Measurements from ENCODE around the gene IL34. TPM values are rescaled to one million over a fixed set of nuclear protein-coding genes. Genes with fewer than 3 reads are reported as not detected.
"Not testable (repeated sequence)": the region's sequence is repeated elsewhere in the genome, so short reads cannot be mapped to it uniquely, and the experiment has no call there.

The IL34 gene
- polyA plus RNA-seq (2013, experiment 1 of 2; ENCODE audit: insufficient read length), result 0.75 TPM
- 0.73 TPM for polyA plus RNA-seq (2013, experiment 2 of 2; ENCODE audit: insufficient read length)

DNA sequence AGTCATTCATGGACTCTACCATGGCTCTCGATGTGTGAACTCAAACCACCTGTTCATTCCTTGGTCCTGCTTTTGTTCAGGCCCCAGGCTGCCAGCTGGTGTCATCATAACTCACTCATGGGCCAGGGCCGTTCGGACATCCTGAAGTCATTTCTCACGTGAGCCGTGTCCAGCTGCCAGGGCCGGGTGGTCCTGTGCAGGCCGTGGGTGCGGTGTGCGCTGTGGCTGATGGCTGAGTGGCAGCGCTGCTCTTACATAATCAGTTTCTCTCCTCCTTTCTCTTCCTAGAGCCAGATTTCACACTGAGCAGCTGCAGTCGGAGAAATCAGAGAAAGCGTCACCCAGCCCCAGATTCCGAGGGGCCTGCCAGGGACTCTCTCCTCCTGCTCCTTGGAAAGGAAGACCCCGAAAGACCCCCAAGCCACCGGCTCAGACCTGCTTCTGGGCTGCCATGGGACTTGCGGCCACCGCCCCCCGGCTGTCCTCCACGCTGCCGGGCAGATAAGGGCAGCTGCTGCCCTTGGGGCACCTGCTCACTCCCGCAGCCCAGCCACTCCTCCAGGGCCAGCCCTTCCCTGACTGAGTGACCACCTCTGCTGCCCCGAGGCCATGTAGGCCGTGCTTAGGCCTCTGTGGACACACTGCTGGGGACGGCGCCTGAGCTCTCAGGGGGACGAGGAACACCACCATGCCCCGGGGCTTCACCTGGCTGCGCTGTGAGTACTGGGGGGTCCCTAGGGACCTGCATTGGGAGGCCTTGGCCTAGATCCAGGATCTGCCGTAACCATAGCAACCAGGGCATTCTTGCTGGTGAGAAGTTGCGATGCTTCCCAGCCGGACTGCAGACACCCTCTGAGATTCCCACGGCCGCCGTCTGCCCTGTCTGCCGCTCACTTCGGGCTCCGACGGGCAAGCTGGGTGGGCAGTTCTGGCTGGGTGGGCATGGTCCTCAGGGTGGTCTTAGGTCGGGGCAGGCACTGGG lies at the start of gene IL34:
TSS of gene IL34 (plus strand) at position 300 of the 982 bp plus-strand sequence. CDS start at position 689, 389 bp downstream.
- no peak for DNase-seq

DNA sequence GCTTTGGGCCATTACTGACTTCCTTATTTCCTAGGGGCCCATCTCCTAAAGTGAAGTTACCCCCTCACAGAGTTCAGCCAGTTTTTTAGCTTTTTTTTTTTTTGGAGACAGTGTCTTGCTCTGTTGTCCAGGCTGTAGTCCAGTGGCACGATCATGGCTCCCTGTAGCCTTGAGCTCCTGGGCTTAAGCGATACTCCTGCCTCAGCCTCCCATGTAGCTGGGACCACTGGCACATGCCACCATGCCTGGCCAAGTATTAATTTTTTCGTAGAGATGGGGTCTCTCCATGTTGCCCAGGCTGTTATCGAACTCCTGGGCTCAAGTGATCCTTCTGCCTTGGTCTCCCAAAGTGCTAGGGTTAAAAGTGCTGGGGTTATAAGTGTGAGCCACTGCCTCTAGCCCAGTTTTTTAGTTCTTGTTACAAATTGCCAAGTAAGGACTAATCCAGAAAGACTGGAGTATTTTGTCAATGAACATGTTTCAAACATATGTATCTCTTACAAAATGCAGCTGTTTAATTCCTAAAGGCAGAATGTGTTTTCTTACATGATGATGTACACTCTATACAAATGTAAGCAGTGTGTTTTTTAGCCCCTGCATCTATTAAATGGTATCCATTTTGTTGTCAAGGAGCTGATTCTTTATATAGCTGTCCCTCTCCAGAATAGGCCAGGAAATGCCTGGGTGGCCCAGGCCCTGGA lies 49.1 kb upstream of the IL34 start:
- no peak for DNase-seq

DNA sequence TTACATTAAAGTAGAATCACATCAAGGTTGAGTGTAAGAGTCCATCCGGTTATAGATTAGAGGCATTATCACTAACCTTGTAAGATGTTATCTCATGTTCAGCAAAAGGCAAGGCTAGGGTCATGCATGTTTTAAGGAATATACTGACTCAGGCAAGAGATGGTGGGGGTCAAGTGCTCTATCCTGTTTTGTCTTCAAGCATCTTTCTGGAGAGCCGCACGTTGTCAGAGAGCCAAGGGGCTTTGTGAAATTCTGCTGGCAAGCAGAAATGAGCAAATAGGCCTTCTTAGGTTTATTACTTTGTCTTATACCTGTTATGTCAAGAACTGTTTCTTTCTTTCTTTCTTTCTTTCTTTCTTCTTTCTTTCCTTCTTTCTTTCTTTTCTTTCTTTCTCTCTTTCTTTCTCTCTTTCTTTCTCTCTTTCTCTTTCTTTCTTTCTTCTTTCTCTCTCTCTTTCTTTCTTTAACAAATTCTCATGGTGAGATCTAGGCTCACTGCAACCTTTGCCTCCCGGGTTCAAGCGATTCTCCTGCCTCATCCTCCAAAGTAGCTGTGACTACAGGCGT lies 47.3 kb upstream of the IL34 start:
- no peak for DNase-seq

DNA sequence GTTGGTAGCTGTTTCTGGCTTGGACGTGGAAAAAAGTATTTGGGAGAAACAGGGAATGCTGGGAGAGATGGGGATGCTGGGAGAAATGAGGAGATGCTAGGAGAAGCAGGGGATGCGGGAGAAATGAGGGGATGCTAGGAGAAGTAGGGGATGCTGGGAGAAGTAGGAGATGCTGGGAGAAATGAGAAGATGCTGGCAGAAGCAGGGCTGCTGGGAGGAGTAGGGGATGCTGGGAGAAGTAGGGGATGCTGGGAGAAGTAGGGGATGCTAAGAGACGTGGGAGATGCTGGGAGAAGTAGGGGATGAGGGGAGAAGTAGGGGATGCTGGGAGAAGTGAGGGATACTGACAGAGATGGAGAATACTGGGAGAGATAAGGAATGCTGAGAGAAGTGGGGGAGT lies 45.6 kb upstream of the IL34 start:
- DNase-seq, result no peak

DNA sequence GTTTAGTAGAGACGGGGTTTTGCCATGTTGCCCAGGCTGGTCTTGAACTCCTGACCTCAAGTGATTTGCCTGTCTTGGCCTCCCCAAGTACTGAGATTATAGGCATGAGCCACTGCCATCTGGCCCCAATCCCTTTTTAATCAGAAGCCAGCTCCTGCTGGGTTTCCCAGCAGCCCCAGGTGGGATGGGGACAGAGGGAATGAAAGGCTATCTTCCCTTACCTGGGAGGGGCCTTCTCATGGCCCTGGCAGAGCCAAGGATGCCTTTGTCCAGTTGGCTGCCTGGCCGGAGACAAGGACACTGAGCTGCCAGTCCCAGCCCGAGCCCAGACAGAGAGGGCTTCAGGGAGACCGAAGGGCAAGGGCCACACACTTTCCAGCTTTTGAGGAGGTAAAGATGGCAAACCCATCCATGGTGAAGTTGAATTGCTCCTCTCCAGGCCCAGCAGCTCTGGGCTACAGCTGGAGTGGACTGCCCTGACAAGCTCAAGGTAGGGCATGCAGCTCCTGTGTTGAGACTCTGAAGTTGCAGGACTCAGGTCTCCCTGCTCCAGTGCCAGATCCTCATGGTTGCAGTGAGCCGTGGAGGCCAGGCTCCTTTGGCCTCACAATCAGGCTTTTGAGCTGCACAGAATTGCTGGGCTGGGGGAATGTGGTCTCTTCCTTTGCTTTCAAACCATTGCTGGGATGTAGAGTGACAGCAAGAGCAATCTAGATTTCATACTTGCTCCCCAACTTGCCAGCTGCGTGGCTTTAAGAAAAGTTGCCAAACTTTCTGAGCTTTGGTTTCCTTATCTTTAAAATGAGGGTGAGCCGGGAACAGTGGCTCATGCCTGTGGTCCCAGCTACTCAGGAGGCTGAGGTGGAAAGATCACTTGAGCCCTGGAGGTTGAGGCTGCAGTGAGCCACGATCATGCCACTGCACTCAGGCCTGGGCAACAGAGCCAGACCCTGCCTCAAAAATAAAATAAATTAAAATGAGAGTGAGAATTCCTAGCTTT lies 44.5 kb upstream of the IL34 start:
- no peak for DNase-seq

DNA sequence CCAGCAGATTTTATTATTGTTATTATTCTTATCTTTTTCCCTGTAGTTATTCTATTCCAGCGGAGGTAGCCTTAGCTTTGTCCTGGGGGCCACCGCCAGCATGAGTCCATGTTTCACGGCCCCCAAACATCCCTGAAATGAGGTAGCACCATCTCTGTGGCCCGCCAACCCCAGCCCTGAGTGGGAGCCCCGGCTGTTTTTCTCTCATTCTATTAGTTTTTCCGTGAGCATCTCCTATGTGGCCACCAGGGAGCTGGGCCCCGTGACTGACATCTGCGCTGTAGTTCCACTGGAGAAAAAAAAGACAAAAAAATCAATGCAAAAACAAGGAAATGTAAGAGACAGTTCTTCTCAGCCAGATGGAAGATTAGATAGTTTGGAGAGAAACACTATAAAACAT lies 43.5 kb upstream of the IL34 start:
- DNase-seq, result no peak

DNA sequence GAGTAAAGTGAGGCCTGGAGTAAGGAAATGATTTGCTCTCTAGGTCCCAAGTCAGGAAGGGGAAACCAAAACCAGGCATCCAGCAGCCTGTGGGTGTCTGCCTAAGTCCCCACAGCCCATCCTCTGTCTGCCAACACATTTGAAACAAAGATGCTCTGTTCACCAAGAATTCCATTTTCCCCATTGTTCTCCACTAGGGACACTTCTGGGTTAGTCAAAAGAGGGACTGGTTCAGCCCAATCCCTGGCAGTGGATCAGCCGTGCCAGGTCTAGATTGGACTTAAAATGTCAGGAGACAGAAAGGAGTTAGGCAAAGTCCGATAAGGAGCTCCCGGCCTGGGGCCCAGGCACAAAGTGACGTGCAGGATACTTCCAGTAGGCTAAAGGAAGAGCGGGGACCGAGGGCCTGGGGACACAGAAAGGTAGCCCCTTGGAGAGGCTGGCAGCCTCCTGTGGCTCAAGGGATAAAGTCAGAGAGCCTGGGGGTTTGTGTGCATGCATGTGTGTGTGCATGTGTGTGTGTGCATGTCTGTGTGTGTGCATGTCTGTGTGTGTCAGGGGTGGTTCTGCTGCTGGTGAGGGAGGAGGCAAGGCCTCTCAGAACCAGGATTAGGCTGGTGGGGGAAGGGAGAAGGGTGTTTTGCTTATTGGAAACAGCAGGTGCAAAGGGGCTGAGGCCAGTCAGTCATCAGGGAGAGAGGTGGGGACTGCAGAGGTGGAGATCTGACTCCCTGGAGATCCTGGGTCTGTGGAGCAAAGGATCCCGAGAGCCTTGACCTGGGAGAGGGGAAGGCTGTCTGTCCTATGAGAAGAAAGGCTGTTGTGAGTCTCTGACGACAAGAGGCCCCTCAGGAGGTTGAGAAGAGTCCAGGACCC lies 41.7 kb upstream of the IL34 start:
- no peak for DNase-seq

DNA sequence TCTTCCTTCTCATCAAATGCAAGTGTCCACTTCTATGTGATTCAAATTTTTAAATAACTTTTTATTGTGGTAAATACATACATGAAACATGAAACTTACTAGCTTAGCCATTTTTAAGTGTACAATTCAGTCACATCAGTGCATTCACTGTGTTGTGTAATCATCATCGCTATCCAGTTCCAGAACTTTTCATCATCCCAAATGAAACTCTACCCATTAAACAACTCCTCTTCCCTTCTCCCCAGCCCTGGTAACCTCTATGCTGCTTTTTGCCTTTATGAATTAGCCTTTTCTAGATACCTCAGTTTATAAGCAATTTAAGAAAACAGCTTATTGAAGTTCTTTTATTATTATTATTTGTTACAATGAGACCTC lies 41.1 kb upstream of the IL34 start:
- DNase-seq, result no peak

DNA sequence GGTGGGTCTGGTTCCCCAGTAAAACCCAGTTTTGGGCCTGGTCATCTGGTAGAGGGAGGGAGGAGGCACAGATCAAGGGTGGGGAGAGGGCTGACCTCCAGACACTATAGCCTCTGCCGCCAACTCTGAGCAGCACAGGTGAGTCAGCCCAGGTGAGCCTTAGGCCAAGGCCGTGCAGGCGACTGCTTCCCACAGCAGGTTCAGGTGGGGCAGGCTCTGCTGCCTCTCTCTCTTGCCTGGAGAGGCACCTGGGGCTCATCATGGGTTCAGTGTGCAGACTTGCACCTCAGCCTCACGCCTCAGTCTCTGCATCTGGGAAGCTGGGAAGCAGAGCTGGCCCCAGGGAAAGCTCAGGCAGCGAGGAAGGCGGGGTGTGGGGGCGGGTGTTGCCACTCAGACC lies 37.8 kb upstream of the IL34 start:
- DNase-seq, result no peak

DNA sequence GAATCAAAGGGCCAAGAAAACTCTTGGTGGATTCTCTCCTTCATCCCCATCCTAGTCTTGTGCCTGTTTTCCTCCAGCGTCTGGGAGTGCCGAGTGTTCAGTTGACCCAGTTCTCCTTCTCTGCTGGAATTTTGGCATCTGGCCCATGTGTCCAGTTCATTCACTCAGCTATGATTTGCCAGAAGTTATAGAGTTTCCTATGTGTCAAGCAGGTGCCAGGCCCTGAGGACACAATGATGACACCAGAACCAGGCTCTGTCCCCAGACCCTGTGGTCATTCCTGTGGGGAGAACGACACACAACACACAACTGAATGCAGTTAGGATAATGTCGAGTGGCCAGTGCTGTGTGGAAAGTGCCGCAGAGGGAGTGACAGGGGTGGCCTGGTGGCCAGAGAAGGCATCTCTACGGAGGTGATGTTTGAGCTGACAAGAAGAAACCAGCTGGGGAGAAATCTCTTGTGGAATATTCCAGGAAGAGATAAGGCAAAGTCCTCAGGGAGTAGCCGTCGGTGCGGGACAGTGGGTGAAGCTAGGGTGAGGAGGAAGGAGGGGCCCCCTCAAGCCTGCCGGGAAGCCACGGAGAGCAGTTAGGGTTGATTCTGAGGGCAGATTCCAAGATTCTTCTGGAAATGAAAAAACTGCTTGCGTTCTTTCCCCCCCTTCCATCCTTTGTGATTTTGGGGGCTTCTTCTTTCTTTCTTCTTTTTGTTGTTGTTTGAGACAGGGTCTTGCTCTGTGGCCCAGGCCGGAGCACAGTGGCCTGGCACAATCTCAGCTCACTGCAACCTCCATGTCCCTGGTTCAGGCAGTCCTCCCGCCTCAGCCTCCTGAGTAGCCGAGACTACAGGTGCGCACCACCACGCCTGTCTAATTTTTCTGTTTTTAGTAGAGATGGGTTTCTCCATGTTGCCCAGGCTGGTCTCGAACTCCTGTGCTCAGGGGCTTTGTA lies 35.8 kb upstream of the IL34 start:
- DNase-seq, result no peak

DNA sequence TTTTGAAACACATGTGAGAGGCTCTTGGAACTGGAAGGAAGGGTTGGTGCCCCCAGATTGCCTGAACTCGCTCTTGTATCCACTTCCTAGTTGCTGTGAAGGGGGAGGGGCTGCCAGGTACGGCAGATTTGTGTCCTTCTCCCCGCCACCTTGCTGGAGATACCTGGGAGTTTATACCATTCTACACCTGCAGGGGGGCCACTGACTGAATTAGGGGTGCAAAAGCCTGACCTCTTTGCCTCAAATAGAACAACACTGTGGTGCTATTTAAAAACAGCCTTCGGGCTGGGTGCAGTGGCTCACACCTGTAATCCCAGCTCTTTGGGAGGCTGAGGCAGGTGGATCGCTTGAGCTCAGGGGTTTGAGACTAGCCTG lies 35.1 kb upstream of the IL34 start:
- no peak for DNase-seq

DNA sequence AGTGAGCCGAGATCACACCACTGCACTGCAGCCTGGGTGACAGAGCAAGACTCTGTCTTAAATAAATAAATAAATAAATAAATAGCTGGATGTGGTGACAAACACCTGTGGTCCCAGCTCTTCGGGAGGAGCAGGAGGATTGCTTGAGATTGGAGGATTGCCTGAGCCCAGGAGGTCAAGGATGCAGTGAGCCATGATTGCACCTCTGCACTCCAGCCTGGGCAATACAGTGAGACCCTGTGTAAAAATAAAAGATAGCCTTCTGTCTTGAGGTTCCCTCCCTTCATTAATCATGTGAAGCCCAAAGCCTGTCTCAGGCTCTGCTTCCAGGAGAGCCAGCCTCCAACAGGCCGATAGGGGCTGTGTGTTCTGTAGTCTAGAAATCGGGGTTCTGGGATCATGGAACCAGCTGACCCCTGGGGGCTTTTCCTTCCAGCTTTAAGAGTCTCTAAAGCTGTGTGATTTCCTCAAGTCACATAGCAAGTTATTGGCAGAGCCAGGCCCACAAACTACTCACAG lies 34.5 kb upstream of the IL34 start:
- DNase-seq, result no peak

DNA sequence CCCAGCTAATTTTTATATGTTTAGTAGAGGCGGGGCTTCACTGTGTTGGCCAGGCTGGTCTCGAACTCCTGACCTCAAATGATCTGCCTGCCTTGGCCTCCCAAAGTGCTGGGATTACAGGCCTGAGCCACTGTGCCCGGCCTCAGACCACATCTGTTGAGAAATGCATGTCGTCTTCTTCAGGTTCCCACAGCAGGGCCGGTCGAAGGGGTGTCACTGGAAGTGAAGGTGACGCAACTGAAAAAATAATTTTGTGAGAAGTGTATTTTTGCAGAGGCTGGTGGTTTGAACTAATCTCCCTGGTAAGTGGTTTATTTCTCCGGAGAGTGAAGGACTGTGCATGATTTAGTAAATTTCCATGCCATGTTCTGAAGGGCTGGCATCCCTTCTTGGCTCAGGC lies 33.4 kb upstream of the IL34 start:
- no peak for DNase-seq

DNA sequence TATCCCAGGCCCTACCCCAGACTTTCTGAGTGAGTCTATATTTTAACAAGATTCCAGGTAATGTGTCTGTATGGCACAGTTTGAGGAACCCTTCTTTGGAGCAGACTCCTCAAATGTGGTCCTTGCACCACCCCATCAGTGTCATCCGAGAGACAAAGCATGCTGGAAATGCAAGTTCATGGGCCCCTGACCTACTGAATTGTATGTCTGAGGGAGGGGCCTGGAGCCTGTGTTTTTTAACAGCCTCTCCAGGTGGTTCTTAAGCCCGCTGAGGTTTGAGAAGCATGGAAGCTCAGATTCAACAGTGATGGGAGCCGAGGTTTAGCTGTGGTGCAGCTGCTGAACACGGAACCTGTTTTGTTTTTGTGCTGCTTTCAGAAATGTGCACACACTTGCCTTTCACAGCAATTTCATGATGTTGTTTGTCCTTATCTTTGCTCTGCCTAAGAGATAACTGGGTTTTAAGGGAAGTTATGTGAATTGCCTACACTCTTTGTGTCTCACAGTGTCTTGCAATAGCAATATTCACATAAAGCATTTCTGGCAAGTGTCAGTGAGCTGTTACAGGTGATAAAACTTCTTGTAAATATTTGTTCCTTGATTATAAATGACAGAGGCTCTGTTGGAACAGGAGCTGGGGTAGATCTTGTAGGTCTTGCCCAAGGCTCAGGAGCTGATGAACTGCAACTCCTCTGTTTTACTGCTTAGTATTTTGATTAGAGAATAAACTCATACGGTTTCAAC lies 32.0 kb upstream of the IL34 start:
- no peak for DNase-seq

DNA sequence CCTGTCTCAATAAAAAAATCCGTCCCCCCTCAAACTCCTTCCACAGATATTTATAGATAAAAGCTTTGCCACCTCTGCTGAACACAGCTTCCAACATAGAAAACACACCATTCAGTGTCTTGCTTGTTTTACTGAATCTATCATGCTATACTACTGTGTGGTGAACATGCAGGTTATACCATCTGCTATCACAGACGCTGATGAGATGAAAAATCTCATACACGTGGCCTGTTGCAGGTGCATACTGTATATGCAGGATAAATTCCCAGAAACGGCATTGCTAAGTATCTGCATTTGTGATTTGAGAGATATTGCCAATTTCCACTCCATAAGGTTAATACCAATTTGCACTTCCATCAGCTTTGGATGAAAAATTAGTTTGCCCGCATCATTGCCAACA lies 30.4 kb upstream of the IL34 start:
- DNase-seq, result no peak

DNA sequence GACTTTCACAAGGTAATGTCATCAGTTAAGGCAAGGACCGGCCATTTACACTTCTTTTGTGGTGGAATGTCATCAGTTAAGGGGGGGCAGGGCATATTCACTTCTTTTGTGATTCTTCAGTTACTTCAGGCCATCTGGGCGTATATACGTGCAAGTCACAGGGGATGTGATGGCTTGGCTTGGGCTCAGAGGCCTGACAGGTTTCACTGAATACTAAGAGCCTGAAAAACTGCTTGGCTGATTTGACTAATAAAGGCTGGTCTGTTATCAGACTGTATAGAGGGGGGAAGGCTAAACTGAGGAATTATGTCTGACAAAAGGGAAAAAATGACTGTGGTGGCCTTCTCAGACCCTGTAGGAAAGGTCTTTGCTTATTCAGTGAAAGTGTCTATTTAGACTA lies 24.5 kb upstream of the IL34 start:
- DNase-seq, result not testable (repeated sequence)

DNA sequence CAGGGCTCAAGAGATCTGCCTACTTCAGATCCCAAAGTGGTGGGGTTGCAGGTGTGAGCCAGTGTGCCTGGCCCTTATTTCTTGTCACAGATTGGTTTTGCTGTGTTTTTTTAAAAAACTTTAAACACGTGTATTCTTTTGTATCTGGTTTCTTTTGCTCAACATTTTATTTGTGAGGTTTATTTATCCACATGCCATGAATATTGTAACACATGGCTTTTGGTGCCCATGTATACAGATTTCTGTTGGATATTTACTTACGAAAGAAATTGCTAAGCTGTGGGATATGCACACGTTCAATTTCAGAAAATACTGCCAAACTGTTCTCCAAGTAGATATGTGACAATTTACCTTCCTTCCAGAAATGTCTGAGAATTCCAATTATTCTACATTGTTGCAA lies 18.7 kb upstream of the IL34 start:
- no peak for DNase-seq

DNA sequence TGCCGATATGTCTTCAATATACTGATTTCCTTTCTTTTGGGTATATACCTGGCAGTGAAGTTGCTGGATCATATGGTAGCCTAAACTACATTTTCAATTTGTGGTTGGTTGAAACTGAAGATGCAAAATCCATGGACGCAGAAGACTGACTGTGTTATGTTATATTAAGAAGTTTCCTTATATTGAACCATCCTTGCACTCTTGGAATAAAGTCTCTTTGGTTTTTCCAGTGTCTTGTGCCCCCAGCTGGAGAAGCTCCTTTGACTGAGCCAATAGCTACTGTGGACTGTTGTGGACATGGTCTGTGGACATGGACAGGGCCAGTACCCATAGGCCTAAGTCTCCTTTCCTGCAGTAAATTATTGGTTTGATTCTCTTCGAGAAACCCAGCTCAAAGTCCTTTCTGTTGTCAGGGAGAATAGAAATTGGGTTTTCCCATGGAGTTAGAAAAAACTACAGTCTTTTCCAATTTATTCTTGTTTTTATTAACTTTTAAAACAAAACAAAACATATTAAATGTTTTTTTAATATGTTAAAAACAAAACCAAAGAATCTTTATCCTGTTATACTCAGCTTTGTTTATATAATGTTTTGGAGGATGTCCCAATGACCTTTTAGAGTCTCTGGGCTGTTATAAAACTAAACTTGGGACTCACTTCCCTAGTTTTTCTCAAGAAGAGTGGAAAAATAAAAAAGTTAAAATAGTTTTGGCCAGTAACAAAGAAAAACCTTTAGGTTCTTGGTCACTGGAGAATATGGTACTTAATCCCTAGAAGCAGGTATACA lies 15.2 kb upstream of the IL34 start:
- DNase-seq, result no peak

All from fibroblast of skin of abdomen (primary cell).